HG02642 (cell line): ENCODE measurements around the gene MBOAT2.
"Not testable (repeated sequence)": the region's sequence is repeated elsewhere in the genome, so short reads cannot be mapped to it uniquely, and the experiment has no call there.

Experiments
- ATAC-seq: cut with Tn5 transposase; IDR thresholded peaks from one replicate; pipeline ENCODE4 v1.9.1; 2021; ENCODE audit warnings: mild to moderate bottlenecking; ENCODE audit not compliant: unreplicated experiment, poor library complexity

The MBOAT2 gene

GRCh38 chr2:8915941-8916340 lies 87.5 kb downstream of the MBOAT2 start:
- ATAC-seq = no peak

GRCh38 chr2:8913767-8914166 lies 89.7 kb downstream of the MBOAT2 start:
- ATAC-seq = not testable (repeated sequence)

- no peak for ATAC-seq
Observed at GRCh38 chr2:8907764-8908288, 95.7 kb downstream of the MBOAT2 start.

GRCh38 chr2:8903924-8904323 lies 99.6 kb downstream of the MBOAT2 start:
- ATAC-seq = not testable (repeated sequence)

- ATAC-seq = not testable (repeated sequence)
Observed at GRCh38 chr2:8902757-8903156, 100.7 kb downstream of the MBOAT2 start.

- not testable (repeated sequence) for ATAC-seq
Observed at GRCh38 chr2:8897206-8897605, 106.3 kb downstream of the MBOAT2 start.

GRCh38 chr2:8896671-8897070 lies 106.8 kb downstream of the MBOAT2 start:
- ATAC-seq = not testable (repeated sequence)

GRCh38 chr2:8895087-8895912 lies 108.2 kb downstream of the MBOAT2 start:
- not testable (repeated sequence) for ATAC-seq

- ATAC-seq = no peak
Observed at GRCh38 chr2:8893978-8894820, 109.3 kb downstream of the MBOAT2 start.

- ATAC-seq = no peak
Observed at GRCh38 chr2:8893474-8893873, 110.0 kb downstream of the MBOAT2 start.

GRCh38 chr2:8892111-8892510 lies 111.4 kb downstream of the MBOAT2 start:
- no peak for ATAC-seq

- no peak for ATAC-seq
Observed at GRCh38 chr2:8889978-8890377, 113.5 kb downstream of the MBOAT2 start.

GRCh38 chr2:8888963-8889362 lies 114.5 kb downstream of the MBOAT2 start:
- ATAC-seq = no peak

- no peak for ATAC-seq
Observed at GRCh38 chr2:8886876-8887275, 116.6 kb downstream of the MBOAT2 start.

- no peak for ATAC-seq
Observed at GRCh38 chr2:8886202-8886518, 117.3 kb downstream of the MBOAT2 start.

GRCh38 chr2:8885449-8886201 lies 117.9 kb downstream of the MBOAT2 start:
- ATAC-seq = no peak

- no peak for ATAC-seq
Observed at GRCh38 chr2:8884812-8885211, 118.7 kb downstream of the MBOAT2 start.

GRCh38 chr2:8882094-8882493 lies 121.4 kb downstream of the MBOAT2 start:
- no peak for ATAC-seq

- no peak for ATAC-seq
Observed at GRCh38 chr2:8877894-8878293, 125.6 kb downstream of the MBOAT2 start.

- ATAC-seq = no peak
Observed at GRCh38 chr2:8877332-8877731, 126.2 kb downstream of the MBOAT2 start.

- ATAC-seq = no peak
Observed at GRCh38 chr2:8876628-8877027, 126.9 kb downstream of the MBOAT2 start.
